Right lobe of liver (tissue), 4 donors: ENCODE results near the gene GPR148.

Experiments used
- CTCF ChIP-seq, 4 donors: fragments of 200-600 bp in 3 of 4; fragments of 450-650 bp in 1 of 4; IDR thresholded peaks; one replicate each; pipeline versions ENCODE4 v1.5.1 to v1.8.0; 2016 to 2022; ENCODE audit warnings: antibody characterized with exemption in 4 of 4, mild to moderate bottlenecking in 2 of 4
- POLR2A ChIP-seq: fragments of 450-650 bp; IDR thresholded peaks from one replicate; pipeline ENCODE4 v1.6.1; 2017; ENCODE audit warnings: antibody characterized with exemption, mild to moderate bottlenecking
- donor health status: DM: no; HTN: no; CAD: no.
- donor health status: DM: no; HTN: no; CAD: no.
- donor health status: DM: no; HTN: yes; CAD: no.

GRCh38 chr2:130728549-130729316, at the start of gene GPR148:
- TF ChIP-seq CTCF (IDR thresholded peaks at IDR 0.05) (no peak), POLR2A (no peak)
